Measurements from ENCODE around the gene RIMBP2. TPM values are rescaled to one million over a fixed set of nuclear protein-coding genes. Genes with fewer than 3 reads are reported as not detected.

RIMBP2 gene
- polyA plus RNA-seq, 1 donor (not counting 4 experiments of a cell fraction or from before 2014, with no cell fraction given): 0.16 TPM

DNA sequence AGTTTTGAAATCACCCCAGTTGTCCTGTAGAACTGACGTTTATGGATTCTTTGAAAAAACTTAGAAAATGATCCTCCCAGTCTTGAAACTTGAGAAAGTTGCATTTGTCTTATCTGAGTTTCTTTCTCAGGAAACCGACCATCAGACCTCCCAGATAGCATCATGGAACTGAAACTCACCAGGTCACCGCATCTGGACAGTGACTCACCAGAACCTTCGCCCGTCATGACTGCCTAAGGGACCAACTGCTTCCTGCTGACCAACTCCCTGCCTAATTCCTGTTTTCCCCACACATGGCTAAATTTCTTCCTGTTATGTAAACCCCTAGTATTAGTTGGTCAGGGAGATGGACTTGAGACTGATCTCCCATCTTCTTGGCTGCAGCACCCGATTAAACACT, 175.7 kb downstream of the RIMBP2 start:
- H4K20me1 ChIP-seq (ENCODE audit: control insufficient read depth, extremely low read depth, insufficient read depth, low read length): no peaks in the 10 kb centered on the region
- dilution Hi-C loops (cut with MboI; ENCODE audit: extremely low pct_ligation_motif_present, low sequenced_read_pairs): no loop called here
- no peak for TF ChIP-seq EZH2 (IDR thresholded peaks at IDR 0.05; ENCODE audit: low read length)
- TF ChIP-seq, protein P1, sequence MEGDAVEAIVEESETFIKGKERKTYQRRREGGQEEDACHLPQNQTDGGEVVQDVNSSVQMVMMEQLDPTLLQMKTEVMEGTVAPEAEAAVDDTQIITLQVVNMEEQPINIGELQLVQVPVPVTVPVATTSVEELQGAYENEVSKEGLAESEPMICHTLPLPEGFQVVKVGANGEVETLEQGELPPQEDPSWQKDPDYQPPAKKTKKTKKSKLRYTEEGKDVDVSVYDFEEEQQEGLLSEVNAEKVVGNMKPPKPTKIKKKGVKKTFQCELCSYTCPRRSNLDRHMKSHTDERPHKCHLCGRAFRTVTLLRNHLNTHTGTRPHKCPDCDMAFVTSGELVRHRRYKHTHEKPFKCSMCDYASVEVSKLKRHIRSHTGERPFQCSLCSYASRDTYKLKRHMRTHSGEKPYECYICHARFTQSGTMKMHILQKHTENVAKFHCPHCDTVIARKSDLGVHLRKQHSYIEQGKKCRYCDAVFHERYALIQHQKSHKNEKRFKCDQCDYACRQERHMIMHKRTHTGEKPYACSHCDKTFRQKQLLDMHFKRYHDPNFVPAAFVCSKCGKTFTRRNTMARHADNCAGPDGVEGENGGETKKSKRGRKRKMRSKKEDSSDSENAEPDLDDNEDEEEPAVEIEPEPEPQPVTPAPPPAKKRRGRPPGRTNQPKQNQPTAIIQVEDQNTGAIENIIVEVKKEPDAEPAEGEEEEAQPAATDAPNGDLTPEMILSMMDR (optimal IDR thresholded peaks at IDR 0.05 in 1 of 3, IDR thresholded peaks at IDR 0.05 in 1 of 3, conservative IDR thresholded peaks at IDR 0.05 in 1 of 3; ENCODE audit: extremely low read depth in 1 of 3, insufficient read depth in 2 of 3, low read length in 3 of 3): no peak
- H3K4me2 ChIP-seq (ENCODE audit: control insufficient read depth, extremely low read depth, insufficient read depth, low read depth, low read length): no peak overlapping the region
- no peak overlapping the region for H2AFZ ChIP-seq (ENCODE audit: control insufficient read depth, low read length)
- no peaks in the 10 kb centered on the region for H3K79me2 ChIP-seq (ENCODE audit: control insufficient read depth, insufficient read depth, low read length)
- H3K9me3 ChIP-seq (ENCODE audit: control insufficient read depth, low read depth, low read length): peaks cover 4% of the 10 kb centered on the region
- no peak for FAIRE-seq
- no peaks in the 10 kb centered on the region for H3K4me1 ChIP-seq (ENCODE audit: control insufficient read depth, extremely low read depth, insufficient read depth, low read length)
- H3K9me1 ChIP-seq (ENCODE audit: control insufficient read depth, extremely low read depth, insufficient read depth, low read length): no peaks in the 10 kb centered on the region
- H3K36me3 ChIP-seq (ENCODE audit: control insufficient read depth in 2 of 2, extremely low read depth in 1 of 2, insufficient read depth in 2 of 2, low read length in 2 of 2): no peaks in the 10 kb centered on the region
- H3K9ac ChIP-seq (ENCODE audit: control insufficient read depth, extremely low read depth, insufficient read depth, low read length): no peak overlapping the region
- H3K4me3 ChIP-seq (ENCODE audit: control insufficient read depth in 2 of 3, extremely low read depth in 1 of 3, insufficient read depth in 2 of 3, low read depth in 1 of 3, low read length in 3 of 3): no peak overlapping the region
- no peak overlapping the region for H3K27ac ChIP-seq (ENCODE audit: control insufficient read depth, insufficient read depth, low read length)
- no peak for DNase-seq (ENCODE audit: low read depth, low spot score)
- H3K27me3 ChIP-seq (ENCODE audit: control insufficient read depth, extremely low read depth, insufficient read depth, low read length): no peaks in the 10 kb centered on the region

GRCh38 chr12:130538343-130539095, 177.6 kb downstream of the RIMBP2 start:
- no peak overlapping the region for H2AFZ ChIP-seq (ENCODE audit: control insufficient read depth, low read length)
- H3K79me2 ChIP-seq (ENCODE audit: control insufficient read depth, insufficient read depth, low read length): no peaks in the 10 kb centered on the region
- H3K9ac ChIP-seq (ENCODE audit: control insufficient read depth, extremely low read depth, insufficient read depth, low read length): no peak overlapping the region
- no peak overlapping the region for H3K27ac ChIP-seq (ENCODE audit: control insufficient read depth, insufficient read depth, low read length)
- no peak for FAIRE-seq
- H3K27me3 ChIP-seq (ENCODE audit: control insufficient read depth, extremely low read depth, insufficient read depth, low read length): no peaks in the 10 kb centered on the region
- no peaks in the 10 kb centered on the region for H3K9me1 ChIP-seq (ENCODE audit: control insufficient read depth, extremely low read depth, insufficient read depth, low read length)
- no peaks in the 10 kb centered on the region for H4K20me1 ChIP-seq (ENCODE audit: control insufficient read depth, extremely low read depth, insufficient read depth, low read length)
- no peak for DNase-seq (ENCODE audit: low read depth, low spot score)
- H3K4me2 ChIP-seq (ENCODE audit: control insufficient read depth, extremely low read depth, insufficient read depth, low read depth, low read length): no peak overlapping the region
- H3K36me3 ChIP-seq (ENCODE audit: control insufficient read depth in 2 of 2, extremely low read depth in 1 of 2, insufficient read depth in 2 of 2, low read length in 2 of 2): no peaks in the 10 kb centered on the region
- dilution Hi-C loops (cut with MboI; ENCODE audit: extremely low pct_ligation_motif_present, low sequenced_read_pairs): no loop called here
- H3K4me1 ChIP-seq (ENCODE audit: control insufficient read depth, extremely low read depth, insufficient read depth, low read length): no peaks in the 10 kb centered on the region
- TF ChIP-seq, protein P1 (optimal IDR thresholded peaks at IDR 0.05 in 1 of 3, IDR thresholded peaks at IDR 0.05 in 1 of 3, conservative IDR thresholded peaks at IDR 0.05 in 1 of 3; ENCODE audit: extremely low read depth in 1 of 3, insufficient read depth in 2 of 3, low read length in 3 of 3): no peak
- TF ChIP-seq EZH2 (IDR thresholded peaks at IDR 0.05; ENCODE audit: low read length): no peak
- H3K9me3 ChIP-seq (ENCODE audit: control insufficient read depth, low read depth, low read length): peaks cover 2% of the 10 kb centered on the region
- H3K4me3 ChIP-seq (ENCODE audit: control insufficient read depth in 2 of 3, extremely low read depth in 1 of 3, insufficient read depth in 2 of 3, low read depth in 1 of 3, low read length in 3 of 3): no peak overlapping the region
